NCI-H2196 treated with DMSO at 0.1 percent for 48 hours (cell line): ENCODE data around the gene NKX2-1.
"Not testable (repeated sequence)": the region's sequence is repeated elsewhere in the genome, so short reads cannot be mapped to it uniquely, and the experiment has no call there.

Experiments used
- DNase-seq: peaks from one replicate; lab custom pipeline; 2025; ENCODE audit not compliant: unreplicated experiment; lab: John Stamatoyannopoulos, UW

Gene NKX2-1

GRCh38 chr14:36519431-36520321 lies at the start of gene NKX2-1:
NKX2-1 (minus strand) TSS chr14:36520232; CDS start chr14:36520129, 103 bp downstream.
- peak; percentile 61 for DNase-seq

- DNase-seq = peak; percentile 26
Observed at GRCh38 chr14:36556811-36557433, 36.9 kb upstream of the NKX2-1 start.

- no peak for DNase-seq
Observed at GRCh38 chr14:36555998-36556743, 36.1 kb upstream of the NKX2-1 start.

GRCh38 chr14:36553656-36554260 lies 33.7 kb upstream of the NKX2-1 start:
- peak; percentile 43 for DNase-seq

- DNase-seq = no peak
Observed at GRCh38 chr14:36550899-36551298, 30.9 kb upstream of the NKX2-1 start.

GRCh38 chr14:36544280-36544679 lies 24.2 kb upstream of the NKX2-1 start:
- not testable (repeated sequence) for DNase-seq

- DNase-seq = no peak
Observed at GRCh38 chr14:36538051-36538450, 18.0 kb upstream of the NKX2-1 start.

- DNase-seq = no peak
Observed at GRCh38 chr14:36529062-36529461, 9.0 kb upstream of the NKX2-1 start.

- DNase-seq = no peak
Observed at GRCh38 chr14:36525746-36526099, 5.7 kb upstream of the NKX2-1 start.

- no peak for DNase-seq
Observed at GRCh38 chr14:36524874-36525745, 5.1 kb upstream of the NKX2-1 start.

GRCh38 chr14:36524220-36524837 lies 4.3 kb upstream of the NKX2-1 start:
- no peak for DNase-seq

GRCh38 chr14:36522972-36523715 lies 3.1 kb upstream of the NKX2-1 start:
- DNase-seq = no peak

- no peak for DNase-seq
Observed at GRCh38 chr14:36522347-36522971, 2.4 kb upstream of the NKX2-1 start.

GRCh38 chr14:36521598-36522345 lies 1.7 kb upstream of the NKX2-1 start:
- no peak for DNase-seq

GRCh38 chr14:36520601-36521525 lies 831 bp upstream of the NKX2-1 start:
- peak; percentile 50 for DNase-seq

- no peak for DNase-seq
Observed at GRCh38 chr14:36518586-36519430, 1.2 kb downstream of the NKX2-1 start.
